K562 (cell line): ENCODE data around the gene SPIB. TPM values are rescaled to one million over a fixed set of nuclear protein-coding genes. Genes with fewer than 3 reads are reported as not detected.

Source experiments
- ARID2 ChIP-seq: fragments of 450-650 bp; IDR thresholded peaks from 2 replicates; pipeline ENCODE4 v1.6.1; 2017; ENCODE audit warnings: antibody characterized with exemption, mild to moderate bottlenecking
- CBFA2T3 ChIP-seq: fragments of 450-650 bp; IDR thresholded peaks from 2 replicates; pipeline ENCODE4 v1.6.1; 2017
- CBFB ChIP-seq: sonication (generic); formaldehyde crosslinking; IDR thresholded peaks from 2 replicates; pipeline ENCODE4 v1.4.0; 2020; ENCODE audit warnings: mild to moderate bottlenecking, missing genetic modification reagents
- EZH2 ChIP-seq: IDR thresholded peaks from 2 replicates; pipeline ENCODE4 v1.6.1; 2012; ENCODE audit warnings: low read depth, mild to moderate bottlenecking, inconsistent platforms, low read length, borderline replicate concordance
- MTA1 ChIP-seq: fragments of 450-650 bp; IDR thresholded peaks from 2 replicates; pipeline ENCODE4 v1.6.1; 2017; ENCODE audit warnings: borderline replicate concordance
- NCOA1 ChIP-seq: fragments of 450-650 bp; IDR thresholded peaks from 2 replicates; pipeline ENCODE4 v1.6.1; 2016; ENCODE audit warnings: low read depth
- NCOA2 ChIP-seq, 2 experiments: fragments of 450-650 bp; IDR thresholded peaks; 2 replicates each; pipeline ENCODE4 v1.6.1; 2018; ENCODE audit warnings: mild to moderate bottlenecking in 2 of 2, moderate library complexity in 1 of 2; ENCODE audit not compliant: partially characterized antibody in 2 of 2
- SRSF3 ChIP-seq: fragments of 200-400 bp; formaldehyde crosslinking; IDR thresholded peaks from 2 replicates; pipeline ENCODE4 v1.6.1; 2016; ENCODE audit warnings: mild to moderate bottlenecking, low read length, moderate library complexity; ENCODE audit not compliant: insufficient read depth
- SRSF9 ChIP-seq: fragments of 200-400 bp; formaldehyde crosslinking; IDR thresholded peaks from 2 replicates; pipeline ENCODE4 v1.6.1; 2017; ENCODE audit warnings: low read depth, low read length, borderline replicate concordance
- TCF7L2 ChIP-seq: fragments of 150-350 bp; IDR thresholded peaks from 2 replicates; pipeline ENCODE4 v1.6.1; 2016; ENCODE audit warnings: low read depth, mild to moderate bottlenecking, low read length, moderate library complexity
- TGIF2 ChIP-seq: sonication (generic); formaldehyde crosslinking; IDR thresholded peaks from 2 replicates; pipeline ENCODE4 v1.8.1; 2022; ENCODE audit warnings: mild to moderate bottlenecking, missing genetic modification reagents, moderate library complexity
- ZBTB8A ChIP-seq: fragments of 450-650 bp; IDR thresholded peaks from 2 replicates; pipeline ENCODE4 v1.6.1; 2018; ENCODE audit warnings: mild to moderate bottlenecking, moderate library complexity; ENCODE audit not compliant: partially characterized antibody
- ZC3H4 ChIP-seq: sonication (generic); formaldehyde crosslinking; IDR thresholded peaks from 2 replicates; pipeline ENCODE4 v1.9.0; 2021; ENCODE audit warnings: missing genetic modification reagents, borderline replicate concordance
- ZNF274 ChIP-seq: IDR thresholded peaks from 2 replicates; pipeline ENCODE4 v1.6.1; 2011; ENCODE audit warnings: low read depth, mild to moderate bottlenecking, low read length, moderate library complexity, borderline replicate concordance
- ZNF696 ChIP-seq: fragments of 250-450 bp; sonication (Bioruptor Pico); conservative IDR thresholded peaks from 2 replicates; pipeline ENCODE4 v1.4.0; 2020; ENCODE audit warnings: mild to moderate bottlenecking, moderate library complexity
- polyA plus RNA-seq, 8 experiments: library from polyadenylated mRNA; depleted of rRNA in 4 of 8; stranded (reverse) in 5 of 8; unstranded in 3 of 8; fragments of >200 nt; fragmentation: Nextera tagmentation in 2 of 8; fragmentation: Illumina TruSeq in 1 of 8; extraction: Ambion mirVana in 2 of 8; extraction: Trizol in 1 of 8; gene quantifications; 2 replicates each; pipeline versions ENCODE4 v1.2.1 to v1.2.3, GENCODE V29; 2011 to 2014; ENCODE audit warnings: inconsistent platforms in 1 of 8, missing spikeins in 1 of 8
- total RNA-seq, 7 experiments: library from RNA; depleted of rRNA in 6 of 7; stranded (reverse); fragments of >200 nt in 6 of 7; fragmentation: Illumina TruSeq in 2 of 7; extraction: Trizol in 2 of 7; gene quantifications; 2 replicates each; pipeline versions ENCODE4 v1.2.1 to v1.2.3, GENCODE V29; 2011 to 2021; ENCODE audit warnings: low replicate concordance in 1 of 7
- TF ChIP-seq, protein P1 (sequence below): fragments of 250-450 bp; sonication (Bioruptor Pico); IDR thresholded peaks from 2 replicates; pipeline ENCODE4 v1.5.0; 2020; ENCODE audit warnings: mild to moderate bottlenecking, borderline replicate concordance
- TF ChIP-seq, protein P2 (sequence below): sonication (generic); formaldehyde crosslinking; IDR thresholded peaks from 2 replicates; pipeline ENCODE4 v1.8.1; 2023; ENCODE audit warnings: mild to moderate bottlenecking, missing genetic modification reagents
- TF ChIP-seq, protein P3 (sequence below): sonication (generic); formaldehyde crosslinking; IDR thresholded peaks from 2 replicates; pipeline ENCODE4 v1.8.1; 2022; ENCODE audit warnings: missing genetic modification reagents
- TF ChIP-seq, protein P4 (sequence below): sonication (generic); formaldehyde crosslinking; IDR thresholded peaks from 2 replicates; pipeline ENCODE4 v1.8.0; 2022; ENCODE audit warnings: mild to moderate bottlenecking, missing genetic modification reagents
- TF ChIP-seq, protein P5 (sequence below): fragments of 200-800 bp; sonication (Bioruptor generic); IDR thresholded peaks from 2 replicates; pipeline ENCODE4 v1.6.1; 2017; ENCODE audit warnings: missing genetic modification characterization, missing compliant biosample characterization

Gene SPIB
- total and polyA plus RNA-seq, 9 of the 15 experiments (the other 6 are each of a cell fraction or from before 2014, with no cell fraction given): 0.06 to 1.0 (median 0.43) TPM; not detected in 1

DNA sequence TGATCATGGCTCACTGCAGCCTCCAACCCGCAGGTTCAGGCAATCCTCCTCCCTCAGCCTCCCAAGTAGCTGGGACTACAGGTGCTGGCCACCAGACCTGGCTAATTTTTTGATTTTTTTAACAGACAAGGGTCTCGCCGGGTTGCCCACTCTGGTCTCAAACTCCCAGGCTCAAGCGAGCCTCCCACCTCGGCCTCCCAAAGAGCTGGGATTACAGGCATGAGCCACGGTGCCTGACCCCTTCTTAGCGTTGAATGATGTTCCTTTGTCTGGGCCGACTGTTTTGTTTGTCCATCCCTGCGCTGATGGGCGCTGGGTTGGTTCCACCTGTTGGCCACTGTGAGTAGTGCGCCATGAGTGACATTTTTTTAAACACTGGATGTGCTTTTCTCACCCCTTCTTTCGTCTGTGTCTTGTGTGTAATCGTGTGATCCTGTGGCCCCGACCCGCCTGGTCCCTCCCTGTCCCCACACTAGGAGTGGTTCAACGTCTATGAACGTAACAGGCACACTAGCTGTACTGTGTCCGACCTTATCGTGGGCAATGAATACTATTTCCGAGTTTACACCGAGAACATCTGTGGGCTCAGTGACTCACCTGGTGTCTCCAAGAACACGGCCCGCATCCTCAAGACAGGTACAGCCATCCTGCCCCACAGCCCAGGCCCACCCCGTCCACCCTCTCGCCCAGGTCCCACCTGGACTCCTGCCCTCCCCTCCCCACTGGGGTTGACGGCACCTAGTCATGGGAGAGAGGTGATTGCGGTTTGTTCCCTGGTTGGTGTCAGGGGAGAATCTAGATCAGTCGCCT, 42.5 kb downstream of the SPIB start (continued):
- TF ChIP-seq, protein P1, sequence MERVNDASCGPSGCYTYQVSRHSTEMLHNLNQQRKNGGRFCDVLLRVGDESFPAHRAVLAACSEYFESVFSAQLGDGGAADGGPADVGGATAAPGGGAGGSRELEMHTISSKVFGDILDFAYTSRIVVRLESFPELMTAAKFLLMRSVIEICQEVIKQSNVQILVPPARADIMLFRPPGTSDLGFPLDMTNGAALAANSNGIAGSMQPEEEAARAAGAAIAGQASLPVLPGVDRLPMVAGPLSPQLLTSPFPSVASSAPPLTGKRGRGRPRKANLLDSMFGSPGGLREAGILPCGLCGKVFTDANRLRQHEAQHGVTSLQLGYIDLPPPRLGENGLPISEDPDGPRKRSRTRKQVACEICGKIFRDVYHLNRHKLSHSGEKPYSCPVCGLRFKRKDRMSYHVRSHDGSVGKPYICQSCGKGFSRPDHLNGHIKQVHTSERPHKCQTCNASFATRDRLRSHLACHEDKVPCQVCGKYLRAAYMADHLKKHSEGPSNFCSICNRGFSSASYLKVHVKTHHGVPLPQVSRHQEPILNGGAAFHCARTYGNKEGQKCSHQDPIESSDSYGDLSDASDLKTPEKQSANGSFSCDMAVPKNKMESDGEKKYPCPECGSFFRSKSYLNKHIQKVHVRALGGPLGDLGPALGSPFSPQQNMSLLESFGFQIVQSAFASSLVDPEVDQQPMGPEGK (CRISPR knock-in tag): no peak
- TF ChIP-seq ZBTB8A: no peak
- TF ChIP-seq CBFB (CRISPR knock-in tag): no peak
- no peak for TF ChIP-seq TCF7L2
- no peak for TF ChIP-seq TGIF2
- TF ChIP-seq, protein P2, sequence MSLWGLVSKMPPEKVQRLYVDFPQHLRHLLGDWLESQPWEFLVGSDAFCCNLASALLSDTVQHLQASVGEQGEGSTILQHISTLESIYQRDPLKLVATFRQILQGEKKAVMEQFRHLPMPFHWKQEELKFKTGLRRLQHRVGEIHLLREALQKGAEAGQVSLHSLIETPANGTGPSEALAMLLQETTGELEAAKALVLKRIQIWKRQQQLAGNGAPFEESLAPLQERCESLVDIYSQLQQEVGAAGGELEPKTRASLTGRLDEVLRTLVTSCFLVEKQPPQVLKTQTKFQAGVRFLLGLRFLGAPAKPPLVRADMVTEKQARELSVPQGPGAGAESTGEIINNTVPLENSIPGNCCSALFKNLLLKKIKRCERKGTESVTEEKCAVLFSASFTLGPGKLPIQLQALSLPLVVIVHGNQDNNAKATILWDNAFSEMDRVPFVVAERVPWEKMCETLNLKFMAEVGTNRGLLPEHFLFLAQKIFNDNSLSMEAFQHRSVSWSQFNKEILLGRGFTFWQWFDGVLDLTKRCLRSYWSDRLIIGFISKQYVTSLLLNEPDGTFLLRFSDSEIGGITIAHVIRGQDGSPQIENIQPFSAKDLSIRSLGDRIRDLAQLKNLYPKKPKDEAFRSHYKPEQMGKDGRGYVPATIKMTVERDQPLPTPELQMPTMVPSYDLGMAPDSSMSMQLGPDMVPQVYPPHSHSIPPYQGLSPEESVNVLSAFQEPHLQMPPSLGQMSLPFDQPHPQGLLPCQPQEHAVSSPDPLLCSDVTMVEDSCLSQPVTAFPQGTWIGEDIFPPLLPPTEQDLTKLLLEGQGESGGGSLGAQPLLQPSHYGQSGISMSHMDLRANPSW (CRISPR knock-in tag): no peak
- no peak for TF ChIP-seq EZH2
- TF ChIP-seq, protein P3, sequence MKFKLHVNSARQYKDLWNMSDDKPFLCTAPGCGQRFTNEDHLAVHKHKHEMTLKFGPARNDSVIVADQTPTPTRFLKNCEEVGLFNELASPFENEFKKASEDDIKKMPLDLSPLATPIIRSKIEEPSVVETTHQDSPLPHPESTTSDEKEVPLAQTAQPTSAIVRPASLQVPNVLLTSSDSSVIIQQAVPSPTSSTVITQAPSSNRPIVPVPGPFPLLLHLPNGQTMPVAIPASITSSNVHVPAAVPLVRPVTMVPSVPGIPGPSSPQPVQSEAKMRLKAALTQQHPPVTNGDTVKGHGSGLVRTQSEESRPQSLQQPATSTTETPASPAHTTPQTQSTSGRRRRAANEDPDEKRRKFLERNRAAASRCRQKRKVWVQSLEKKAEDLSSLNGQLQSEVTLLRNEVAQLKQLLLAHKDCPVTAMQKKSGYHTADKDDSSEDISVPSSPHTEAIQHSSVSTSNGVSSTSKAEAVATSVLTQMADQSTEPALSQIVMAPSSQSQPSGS: no peak
- TF ChIP-seq CBFA2T3: no peak
- peak; percentile 26; the same call in 1 of the 2 replicates for TF ChIP-seq ARID2
- TF ChIP-seq, protein P4, sequence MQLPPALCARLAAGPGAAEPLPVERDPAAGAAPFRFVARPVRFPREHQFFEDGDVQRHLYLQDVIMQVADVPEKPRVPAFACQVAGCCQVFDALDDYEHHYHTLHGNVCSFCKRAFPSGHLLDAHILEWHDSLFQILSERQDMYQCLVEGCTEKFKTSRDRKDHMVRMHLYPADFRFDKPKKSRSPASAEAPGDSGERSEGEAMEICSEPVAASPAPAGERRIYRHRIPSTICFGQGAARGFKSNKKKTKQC: no peak
- no peak for TF ChIP-seq SRSF9
- TF ChIP-seq, protein P5, sequence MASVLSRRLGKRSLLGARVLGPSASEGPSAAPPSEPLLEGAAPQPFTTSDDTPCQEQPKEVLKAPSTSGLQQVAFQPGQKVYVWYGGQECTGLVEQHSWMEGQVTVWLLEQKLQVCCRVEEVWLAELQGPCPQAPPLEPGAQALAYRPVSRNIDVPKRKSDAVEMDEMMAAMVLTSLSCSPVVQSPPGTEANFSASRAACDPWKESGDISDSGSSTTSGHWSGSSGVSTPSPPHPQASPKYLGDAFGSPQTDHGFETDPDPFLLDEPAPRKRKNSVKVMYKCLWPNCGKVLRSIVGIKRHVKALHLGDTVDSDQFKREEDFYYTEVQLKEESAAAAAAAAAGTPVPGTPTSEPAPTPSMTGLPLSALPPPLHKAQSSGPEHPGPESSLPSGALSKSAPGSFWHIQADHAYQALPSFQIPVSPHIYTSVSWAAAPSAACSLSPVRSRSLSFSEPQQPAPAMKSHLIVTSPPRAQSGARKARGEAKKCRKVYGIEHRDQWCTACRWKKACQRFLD (CRISPR knock-in tag): no peak
- no peak for TF ChIP-seq MTA1
- no peak for TF ChIP-seq SRSF3
- no peak for TF ChIP-seq NCOA1
- no peak for TF ChIP-seq NCOA2 (IDR thresholded peaks at IDR 0.05; ENCODE audit: partially characterized antibody in 2 of 2)
- TF ChIP-seq ZC3H4: no peak
- TF ChIP-seq ZNF696 (CRISPR knock-in tag): no peak
- no peak for TF ChIP-seq ZNF274
